ENCODE measurements around the gene B4GALT6. TPM values are rescaled to one million over a fixed set of nuclear protein-coding genes. Genes with fewer than 3 reads are reported as not detected.

B4GALT6 gene
- total and polyA plus RNA-seq, 9 of the 15 experiments (the other 6 are each of a cell fraction or from before 2014, with no cell fraction given) = 0.03 to 0.27 (median 0.08) TPM

DNA sequence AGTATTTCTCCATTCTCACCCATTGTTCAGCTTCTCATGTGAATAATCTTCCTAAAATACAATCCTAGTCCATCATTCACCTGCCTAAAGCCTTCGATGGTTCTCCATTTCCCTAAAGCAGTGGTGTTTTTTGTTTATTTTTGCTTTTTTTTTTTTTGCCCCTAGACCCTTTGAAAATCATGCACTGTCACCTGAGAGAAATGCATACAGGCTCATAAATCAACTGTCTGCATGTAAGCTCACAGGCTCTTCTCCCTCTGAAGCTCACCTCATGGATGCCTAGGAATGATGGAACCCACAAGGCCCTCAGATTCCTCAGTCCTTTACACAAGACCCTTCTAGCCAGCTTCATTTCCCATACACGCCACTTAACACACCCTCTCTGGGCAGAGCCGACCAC, 31.5 kb downstream of the B4GALT6 start:
- intact Hi-C loops (cut with micrococcal nuclease) (no loop called here), in situ Hi-C loops (cut with MboI) (no loop called here)
- Histone ChIP-seq H3K4me1 (replicated peaks in 1 of 2; ENCODE audit: control insufficient read depth in 2 of 2, insufficient read depth in 2 of 2, low read length in 2 of 2) (no peaks in the 10 kb centered on the region), H3K9ac (ENCODE audit: insufficient read depth in 1 of 2, low read depth in 2 of 2, low read length in 2 of 2) (no peak overlapping the region), H3K4me2 (ENCODE audit: insufficient read depth, low read length) (no peak overlapping the region), H3K79me2 (ENCODE audit: control insufficient read depth, insufficient read depth, low read length) (no peaks in the 10 kb centered on the region), H3K9me1 (ENCODE audit: control insufficient read depth, insufficient read depth, low read length) (no peaks in the 10 kb centered on the region), H3K36me3 (ENCODE audit: control insufficient read depth, insufficient read depth, low read length) (no peaks in the 10 kb centered on the region), H3K9me3 (replicated peaks; ENCODE audit: control insufficient read depth, insufficient read depth, low read depth, low read length) (no peaks in the 10 kb centered on the region), H4K20me1 (replicated peaks; ENCODE audit: control insufficient read depth, insufficient read depth, low read length) (no peaks in the 10 kb centered on the region), H2AFZ (ENCODE audit: low read depth, low read length) (no peak overlapping the region), H3K4me3 (no peak overlapping the region), H3K27me3 (ENCODE audit: control insufficient read depth in 2 of 2, insufficient read depth in 2 of 2, low read length in 2 of 2) (peaks cover 13 to 24% of the 10 kb centered on the region in 2 experiments), H3K27ac (ENCODE audit: extremely low read depth, low read depth, low read length) (no peak overlapping the region)
- no peak for DNase-seq (ENCODE audit: extremely low read depth in 1 of 4, low spot score in 3 of 4)
- WGBS (ENCODE audit: insufficient coverage, low coverage, missing lambda C conversion rate) = 4% methylated on average over 3 of the region's 3 CpGs
- TF ChIP-seq, protein P1, sequence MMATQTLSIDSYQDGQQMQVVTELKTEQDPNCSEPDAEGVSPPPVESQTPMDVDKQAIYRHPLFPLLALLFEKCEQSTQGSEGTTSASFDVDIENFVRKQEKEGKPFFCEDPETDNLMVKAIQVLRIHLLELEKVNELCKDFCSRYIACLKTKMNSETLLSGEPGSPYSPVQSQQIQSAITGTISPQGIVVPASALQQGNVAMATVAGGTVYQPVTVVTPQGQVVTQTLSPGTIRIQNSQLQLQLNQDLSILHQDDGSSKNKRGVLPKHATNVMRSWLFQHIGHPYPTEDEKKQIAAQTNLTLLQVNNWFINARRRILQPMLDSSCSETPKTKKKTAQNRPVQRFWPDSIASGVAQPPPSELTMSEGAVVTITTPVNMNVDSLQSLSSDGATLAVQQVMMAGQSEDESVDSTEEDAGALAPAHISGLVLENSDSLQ (IDR thresholded peaks at IDR 0.05) = peak; percentile 61
- TF ChIP-seq, protein P2, sequence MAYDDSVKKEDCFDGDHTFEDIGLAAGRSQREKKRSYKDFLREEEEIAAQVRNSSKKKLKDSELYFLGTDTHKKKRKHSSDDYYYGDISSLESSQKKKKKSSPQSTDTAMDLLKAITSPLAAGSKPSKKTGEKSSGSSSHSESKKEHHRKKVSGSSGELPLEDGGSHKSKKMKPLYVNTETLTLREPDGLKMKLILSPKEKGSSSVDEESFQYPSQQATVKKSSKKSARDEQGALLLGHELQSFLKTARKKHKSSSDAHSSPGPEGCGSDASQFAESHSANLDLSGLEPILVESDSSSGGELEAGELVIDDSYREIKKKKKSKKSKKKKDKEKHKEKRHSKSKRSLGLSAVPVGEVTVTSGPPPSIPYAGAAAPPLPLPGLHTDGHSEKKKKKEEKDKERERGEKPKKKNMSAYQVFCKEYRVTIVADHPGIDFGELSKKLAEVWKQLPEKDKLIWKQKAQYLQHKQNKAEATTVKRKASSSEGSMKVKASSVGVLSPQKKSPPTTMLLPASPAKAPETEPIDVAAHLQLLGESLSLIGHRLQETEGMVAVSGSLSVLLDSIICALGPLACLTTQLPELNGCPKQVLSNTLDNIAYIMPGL (CRISPR knock-in tag; IDR thresholded peaks at IDR 0.05) = no peak
- TF ChIP-seq ARNT (IDR thresholded peaks at IDR 0.05) (no peak), JUNB (CRISPR knock-in tag; conservative IDR thresholded peaks at IDR 0.05) (no peak), MEIS2 (IDR thresholded peaks at IDR 0.05; ENCODE audit: partially characterized antibody) (peak; percentile 29)
- TF ChIP-seq, protein P3, sequence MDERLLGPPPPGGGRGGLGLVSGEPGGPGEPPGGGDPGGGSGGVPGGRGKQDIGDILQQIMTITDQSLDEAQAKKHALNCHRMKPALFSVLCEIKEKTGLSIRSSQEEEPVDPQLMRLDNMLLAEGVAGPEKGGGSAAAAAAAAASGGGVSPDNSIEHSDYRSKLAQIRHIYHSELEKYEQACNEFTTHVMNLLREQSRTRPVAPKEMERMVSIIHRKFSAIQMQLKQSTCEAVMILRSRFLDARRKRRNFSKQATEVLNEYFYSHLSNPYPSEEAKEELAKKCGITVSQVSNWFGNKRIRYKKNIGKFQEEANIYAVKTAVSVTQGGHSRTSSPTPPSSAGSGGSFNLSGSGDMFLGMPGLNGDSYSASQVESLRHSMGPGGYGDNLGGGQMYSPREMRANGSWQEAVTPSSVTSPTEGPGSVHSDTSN (CRISPR knock-in tag; IDR thresholded peaks at IDR 0.05; ENCODE audit: low read depth) = no peak
- TF ChIP-seq, protein P3 (tag; conservative IDR thresholded peaks at IDR 0.05; ENCODE audit: low read depth) = peak; percentile 63
- CTCF ChIA-PET (ENCODE audit: low intra/inter-chr PET ratio) = no interaction called here
- POLR2A ChIA-PET = interaction anchor here (1.6 kb wide), 1 partner anchor 10 kb away, joined by 5 read pairs; no protein-coding TSS in a partner anchor
- no peak for FAIRE-seq
- no peak for ATAC-seq
- no TSS peak for BruUV-seq (replicated peaks)
